A172 (cell line): Measurements from ENCODE around the gene MYLK3. TPM values are rescaled to one million over a fixed set of nuclear protein-coding genes. Genes with fewer than 3 reads are reported as not detected.
"Not testable (repeated sequence)": the region's sequence is repeated elsewhere in the genome, so short reads cannot be mapped to it uniquely, and the experiment has no call there.

Experiments
- DNase-seq: peaks from one replicate; pipeline ENCODE4 v3.0.0-alpha.2; 2015; ENCODE audit warnings: low spot score
- total RNA-seq: library from RNA; depleted of rRNA; stranded (reverse); fragments of >200 nt; shearing (Covaris generic); gene quantifications from 2 replicates; pipeline ENCODE4 v1.2.3, GENCODE V29; 2014; rRNA removed

Gene MYLK3
- total RNA-seq, 1 experiment from 2014 or later = 1.00 TPM

DNA sequence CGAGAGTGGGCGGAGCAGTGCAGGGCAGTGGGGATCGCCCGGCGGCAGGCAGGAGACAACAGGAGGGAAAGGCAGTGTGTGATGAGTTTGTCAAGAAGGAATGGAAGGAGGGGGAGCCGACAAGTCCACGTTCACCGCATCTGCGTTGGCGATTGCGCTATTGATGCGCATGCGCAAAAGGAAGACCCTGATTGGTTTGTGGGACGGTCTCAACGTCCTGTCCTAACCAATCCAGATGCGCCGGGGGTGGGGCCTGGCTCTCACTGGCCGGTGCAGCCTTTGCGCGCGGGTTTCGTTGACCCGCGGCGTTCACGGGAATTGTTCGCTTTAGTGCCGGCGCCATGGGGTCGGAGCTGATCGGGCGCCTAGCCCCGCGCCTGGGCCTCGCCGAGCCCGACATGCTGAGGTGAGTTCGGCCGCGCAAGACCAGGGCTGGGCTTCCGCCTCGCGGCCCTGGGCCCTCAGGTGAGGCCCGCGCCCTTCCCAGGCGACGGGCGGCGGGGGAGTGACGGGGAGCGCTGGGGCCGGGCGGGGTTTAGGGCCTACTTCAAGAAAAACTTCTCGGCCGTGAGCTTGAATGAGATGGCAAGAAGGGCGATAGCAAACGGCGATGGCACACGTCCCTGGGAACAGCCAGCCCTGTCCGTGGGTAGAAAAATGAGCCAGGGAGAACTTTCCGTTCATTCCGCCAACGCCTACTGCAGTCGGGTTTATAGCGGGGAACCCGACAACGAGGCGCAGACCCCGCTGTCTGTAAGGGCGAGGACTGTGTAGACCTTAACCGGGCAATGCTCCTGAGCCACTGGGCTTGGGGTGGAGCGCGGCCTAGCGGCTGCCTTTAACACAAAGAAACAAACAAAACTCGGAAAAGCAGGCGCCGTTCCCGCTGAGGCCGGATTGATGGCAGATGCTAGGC, 58.5 kb downstream of the MYLK3 start, which contains the start of gene ORC6:
Gene ORC6 (plus strand): TSS at position 295 of the 916 bp plus-strand sequence. CDS start 47 bp downstream, at position 342.
- DNase-seq = peak; percentile 98

DNA sequence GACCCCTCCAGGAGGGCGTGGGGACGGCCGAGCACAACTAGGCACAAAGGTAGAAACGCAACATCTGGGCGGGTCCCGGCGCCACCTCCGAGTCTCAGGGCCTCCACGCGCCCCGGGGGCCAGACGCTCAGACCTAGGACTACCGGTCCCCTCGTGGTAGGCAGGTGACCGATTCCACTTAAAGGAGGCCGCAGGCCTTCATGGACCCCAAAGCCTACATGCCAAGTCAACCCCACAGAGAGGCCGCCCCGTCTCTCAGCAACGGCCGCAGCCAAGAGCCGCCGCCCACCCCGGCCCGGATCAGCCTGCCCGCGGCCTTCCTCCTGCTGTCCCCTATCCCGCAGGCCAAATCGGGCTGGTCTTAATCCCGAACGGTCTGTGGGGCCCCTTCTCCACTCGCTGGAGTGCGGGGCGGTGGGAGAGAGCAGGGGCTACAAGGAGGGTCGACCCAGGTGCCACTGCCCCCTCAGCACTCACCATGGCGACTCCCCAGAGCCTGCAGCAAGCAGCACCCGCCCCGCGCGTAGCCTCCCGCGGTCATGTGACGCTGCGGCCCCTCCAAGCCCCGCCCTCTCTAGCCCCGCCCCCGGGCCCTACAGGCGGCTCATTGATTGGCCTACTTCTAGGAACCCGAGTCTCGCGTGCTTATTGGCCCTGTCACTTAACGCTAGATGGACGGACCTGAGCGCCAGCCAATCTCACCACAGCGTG, 59.3 kb downstream of the MYLK3 start, which contains the start of gene VPS35:
Gene VPS35 (minus strand): TSS at position 525 of the 711 bp plus-strand sequence. CDS start 45 bp downstream, at position 480.
- DNase-seq = peak; percentile 98

DNA sequence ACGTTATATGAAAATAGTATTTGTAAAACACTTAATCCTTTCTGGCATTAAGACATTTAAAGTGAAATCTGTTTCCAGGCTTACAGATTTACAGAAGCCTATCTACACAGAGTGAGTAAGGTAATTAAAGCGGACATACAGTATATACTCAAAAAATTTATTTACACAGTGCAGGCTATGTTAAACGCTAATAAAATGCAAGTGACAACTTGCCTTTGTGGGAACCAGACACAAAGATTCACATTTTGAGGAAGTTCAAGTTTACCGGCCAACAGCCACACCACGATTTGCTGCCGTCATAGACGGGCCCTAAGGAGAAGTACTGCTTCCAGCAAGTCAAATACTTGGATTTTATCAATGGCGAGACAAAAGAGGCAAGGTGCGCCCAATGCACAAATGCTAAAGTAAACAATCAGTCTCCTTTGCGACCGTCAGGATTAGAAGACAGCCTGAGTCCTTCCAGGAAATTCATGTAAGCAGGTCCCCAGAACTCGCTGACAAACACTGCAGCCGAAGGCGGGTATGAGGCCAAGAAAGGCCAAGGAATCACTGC, 60.0 kb downstream of the MYLK3 start:
- DNase-seq = no peak

DNA sequence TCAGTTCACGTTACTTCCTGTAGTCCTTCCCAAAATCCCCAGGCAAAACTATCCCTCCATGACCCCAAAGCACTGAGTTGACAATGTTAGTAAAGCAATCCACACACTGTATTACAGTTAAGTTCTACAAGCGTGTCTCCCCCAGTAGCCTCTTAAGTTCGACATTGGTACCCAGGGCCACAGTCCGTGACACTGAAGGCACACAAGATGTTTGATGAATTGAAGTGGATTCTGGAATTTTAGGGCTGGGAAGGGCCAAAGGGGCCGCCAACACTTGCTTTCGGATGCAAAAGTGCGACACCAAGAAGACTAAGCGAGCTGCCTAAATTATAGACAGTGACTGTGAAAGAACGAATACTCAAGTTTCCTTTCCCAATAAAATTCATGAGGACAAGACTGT, 60.7 kb downstream of the MYLK3 start:
- no peak for DNase-seq

DNA sequence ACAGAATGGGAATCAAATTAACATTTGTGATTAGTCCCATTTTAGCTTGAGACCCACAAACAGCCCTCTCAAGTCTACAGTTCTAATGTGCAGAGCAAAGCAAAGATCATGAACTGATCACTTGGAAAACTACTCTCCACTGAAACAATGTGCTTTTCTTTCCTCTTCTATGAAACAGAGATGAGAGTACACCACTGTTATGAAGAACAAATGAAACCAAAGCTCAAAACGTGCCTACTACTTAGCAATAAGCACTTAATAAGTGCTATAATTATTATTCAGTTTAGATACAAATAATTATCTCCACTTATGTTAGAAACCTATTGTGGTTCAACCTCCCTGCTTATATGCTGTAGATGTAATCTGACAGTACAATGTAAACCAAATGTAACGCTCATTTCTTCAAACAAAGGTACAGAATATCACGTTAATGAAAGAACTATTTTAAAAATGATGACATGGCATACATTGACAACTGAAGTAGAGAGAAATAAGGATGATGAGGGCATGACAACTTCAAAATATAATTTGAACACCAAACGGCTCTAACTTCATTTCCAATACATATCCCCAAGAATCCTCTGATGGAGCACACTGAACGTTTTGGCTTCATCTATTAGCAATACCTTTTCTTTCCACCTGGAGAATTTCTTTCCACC, 61.2 kb downstream of the MYLK3 start:
- no peak for DNase-seq

DNA sequence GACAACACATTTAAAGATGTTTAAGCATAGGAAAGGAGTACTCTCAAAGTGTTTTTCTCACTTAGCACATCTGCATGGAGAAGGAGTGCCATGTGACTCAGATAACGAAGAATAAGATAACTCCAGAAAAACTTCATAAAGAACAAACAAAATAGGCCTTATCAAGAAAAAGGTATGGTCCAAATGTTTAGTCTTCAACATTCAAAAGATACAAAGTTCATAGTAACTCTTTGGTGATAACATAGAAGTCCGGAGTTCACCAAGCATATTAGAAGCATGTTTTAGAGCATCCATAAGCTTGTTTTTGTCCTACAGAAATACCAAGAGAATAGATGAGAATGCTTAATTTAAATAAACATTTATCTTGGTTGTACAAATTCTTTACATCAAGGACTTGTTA, 66.3 kb downstream of the MYLK3 start:
- not testable (repeated sequence) for DNase-seq

DNA sequence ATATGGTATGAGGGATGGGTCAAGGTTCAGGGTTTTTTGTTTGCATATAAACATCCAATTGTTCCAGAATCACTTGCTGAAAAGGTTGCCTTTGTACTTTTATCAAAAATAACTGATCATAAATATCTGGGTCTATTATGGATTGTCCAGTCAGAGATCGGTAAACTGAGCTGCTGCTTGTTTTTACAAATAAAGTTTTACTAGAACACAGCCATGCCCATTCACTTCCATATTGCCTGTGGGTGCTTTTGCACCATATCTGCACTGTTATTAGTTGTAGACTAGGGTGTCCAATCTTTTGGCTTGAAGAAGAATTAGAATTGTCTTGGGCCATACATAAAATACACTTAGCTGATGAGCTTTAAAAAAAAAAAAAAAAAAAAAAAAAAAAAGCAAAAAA, 70.2 kb downstream of the MYLK3 start:
- not testable (repeated sequence) for DNase-seq

DNA sequence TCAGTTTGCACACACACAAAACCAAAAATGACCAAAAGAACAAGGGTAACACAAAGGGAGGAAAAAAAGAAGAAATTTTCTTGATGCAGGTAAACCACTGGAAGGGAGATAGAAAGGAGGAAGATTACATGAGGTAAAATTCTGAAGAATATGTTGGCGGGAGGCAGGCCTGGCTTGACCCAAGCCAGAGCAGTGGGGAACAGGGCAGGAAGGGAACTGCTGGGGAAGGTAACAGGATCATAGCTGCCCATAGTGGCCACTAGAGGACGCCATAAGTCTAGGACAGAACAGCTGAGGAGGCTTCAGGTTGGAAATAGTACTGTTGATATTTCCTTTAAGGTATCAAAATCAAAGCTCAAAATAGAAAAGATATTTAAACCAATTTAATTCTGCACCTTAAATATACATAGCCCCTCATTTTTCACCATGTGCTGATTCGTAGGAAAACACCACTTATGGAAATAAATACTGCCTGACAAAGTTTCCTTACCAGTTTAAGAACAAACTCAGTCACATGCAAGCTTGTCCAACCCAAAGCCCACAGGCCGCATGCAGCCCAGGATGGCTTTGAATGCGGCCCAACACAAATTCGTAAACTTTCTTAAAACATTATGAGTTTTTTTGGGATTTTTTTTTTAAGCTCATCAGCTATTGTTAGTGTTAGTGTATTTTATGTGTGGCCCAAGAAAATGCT, 74.7 kb downstream of the MYLK3 start:
- DNase-seq = peak; percentile 73

DNA sequence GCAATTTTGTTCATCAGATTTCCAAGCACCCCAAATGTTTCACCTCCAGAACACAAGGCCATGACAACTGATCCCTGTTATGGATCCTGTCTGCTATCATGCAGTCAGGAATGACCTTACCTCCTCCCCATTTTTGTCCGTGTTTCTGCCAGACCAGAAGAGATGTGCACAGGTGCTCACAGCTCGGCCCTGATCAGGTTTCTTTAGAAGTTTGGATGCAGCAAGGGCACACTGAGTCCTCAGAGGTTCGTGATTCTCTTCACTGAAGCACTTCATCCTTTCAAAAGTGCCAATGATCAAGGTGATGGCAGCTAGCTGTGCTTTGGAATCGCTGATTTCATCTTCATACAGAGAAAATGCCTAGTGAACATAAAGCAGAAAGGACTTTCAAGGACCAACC, 86.0 kb downstream of the MYLK3 start:
- DNase-seq = no peak

DNA sequence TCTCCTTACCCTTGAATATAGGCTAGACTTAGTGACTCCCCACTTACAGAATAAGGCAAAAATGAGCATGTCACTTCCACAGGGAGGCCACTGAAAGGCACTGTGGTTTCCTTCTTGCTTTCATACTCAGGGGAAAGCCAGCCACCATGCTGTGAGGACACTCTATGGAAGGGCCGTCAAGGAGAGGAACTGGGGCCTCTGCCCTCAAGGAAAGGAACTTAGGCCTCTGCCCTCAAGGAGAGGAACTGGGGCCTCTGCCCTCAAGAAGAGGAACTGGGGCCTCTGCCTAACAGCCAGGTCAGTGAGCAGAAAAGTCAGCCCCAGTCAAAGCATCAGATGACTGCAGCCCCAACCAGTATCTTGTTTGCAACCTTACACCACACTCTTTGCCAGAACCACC, 89.2 kb downstream of the MYLK3 start:
- no peak for DNase-seq

Other genes with a start within 250 kb of the MYLK3 start
- gene SHCBP1, start 127.0 kb downstream of the MYLK3 start, total RNA-seq = 66.0 and 68.8 TPM in 2 replicates
- 178 and 289 TPM in 2 replicates for gene VPS35, start 59.2 kb downstream of the MYLK3 start, total RNA-seq
- 65.1 and 72.3 TPM in 2 replicates for gene ORC6, start 58.7 kb downstream of the MYLK3 start, total RNA-seq
- 18.6 and 24.6 TPM in 2 replicates for gene C16orf87, start 82.8 kb upstream of the MYLK3 start, total RNA-seq
- gene GPT2, start 136.0 kb upstream of the MYLK3 start, total RNA-seq = 17.3 and 17.6 TPM in 2 replicates
- 125 and 139 TPM in 2 replicates for gene DNAJA2, start 225.3 kb upstream of the MYLK3 start, total RNA-seq